ENCODE results near the gene R3HDM4.
"Not testable (repeated sequence)": the region's sequence is repeated elsewhere in the genome, so short reads cannot be mapped to it uniquely, and the experiment has no call there.

Gene R3HDM4

GRCh38 chr19:853014-853585 is 59.9 kb downstream of the R3HDM4 start:
- DNase-seq, result no peak

GRCh38 chr19:852136-853013 is 60.6 kb downstream of the R3HDM4 start, which contains the start of gene ELANE:
ELANE (plus strand) TSS chr19:852303; CDS start chr19:852329, 26 bp downstream.
- DNase-seq, result no peak

GRCh38 chr19:850979-851335 is 62.1 kb downstream of the R3HDM4 start:
- DNase-seq, result no peak

GRCh38 chr19:850221-850978 is 62.6 kb downstream of the R3HDM4 start:
- no peak for DNase-seq

DNA sequence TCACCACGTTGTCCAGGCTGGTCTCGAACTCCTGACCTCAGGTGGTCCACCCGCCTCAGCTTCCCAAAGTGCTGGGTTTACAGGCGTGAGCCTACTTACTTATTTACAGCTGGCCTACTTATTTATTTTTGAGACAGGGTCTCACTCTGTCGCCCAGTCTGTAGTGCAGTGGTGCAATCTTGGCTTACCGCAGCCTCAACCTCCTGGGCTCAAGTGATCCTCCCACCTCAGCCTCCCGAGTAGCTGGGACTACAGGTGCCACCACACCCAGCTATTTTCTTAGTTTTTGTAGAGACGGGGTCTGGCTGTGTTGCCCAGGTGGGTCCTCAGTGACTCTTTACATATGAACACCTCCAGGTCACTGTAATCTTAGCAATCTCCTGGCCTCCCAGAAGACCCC is 63.8 kb downstream of the R3HDM4 start:
- DNase-seq, result not testable (repeated sequence)

DNA sequence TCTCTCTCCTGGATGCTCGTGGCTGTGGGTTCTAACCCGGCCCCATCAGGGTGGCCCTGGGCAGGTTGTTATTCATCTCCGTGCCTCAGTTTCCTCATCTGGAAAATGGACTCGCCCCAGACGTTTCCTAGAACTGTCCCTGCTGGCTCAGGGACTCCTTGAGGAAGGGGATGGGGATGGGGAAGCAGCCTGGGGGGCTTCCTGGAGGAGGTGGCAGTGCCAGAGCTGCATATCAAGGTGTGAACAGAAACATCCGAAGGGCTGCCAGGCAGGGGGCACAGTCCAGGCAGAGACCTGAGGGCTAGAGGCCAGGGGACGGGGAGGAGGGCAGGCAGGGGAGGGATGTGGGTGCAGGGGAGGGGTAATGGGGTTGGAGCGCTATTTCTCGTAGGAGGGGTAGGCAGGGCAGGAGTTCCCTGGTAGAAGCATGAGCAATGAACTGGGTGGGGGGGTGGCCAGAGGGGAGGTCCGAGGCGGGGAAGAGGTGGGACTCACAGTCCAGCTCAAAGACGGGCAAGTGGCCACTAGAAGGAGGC is 64.6 kb downstream of the R3HDM4 start:
- DNase-seq, result no peak

Measured in NCI-H2081 treated with DMSO at 0.1 percent for 48 hours (cell line).